Choroid plexus epithelial cell (primary cell): ENCODE measurements around the gene CDH7.

ENCODE experiments used
- DNase-seq: peaks from one replicate; pipeline ENCODE4 v3.0.0-alpha.2; 2010; ENCODE audit warnings: low read depth
- H3K4me3 ChIP-seq: 2 replicates; pipeline ENCODE4 v1.5.1; 2011; ENCODE audit warnings: low read depth, mild to moderate bottlenecking, control low read depth, low read length, moderate library complexity
- CTCF ChIP-seq: conservative IDR thresholded peaks from 2 replicates; pipeline ENCODE4 v1.5.1; 2011; ENCODE audit warnings: low read depth, mild to moderate bottlenecking, control low read depth, inconsistent platforms, low read length, moderate library complexity

CDH7 gene

GRCh38 chr18:65822826-65823225 lies 72.0 kb downstream of the CDH7 start:
- DNase-seq: no peak
- no peak overlapping the region for H3K4me3 ChIP-seq
- no peak for TF ChIP-seq CTCF

DNA sequence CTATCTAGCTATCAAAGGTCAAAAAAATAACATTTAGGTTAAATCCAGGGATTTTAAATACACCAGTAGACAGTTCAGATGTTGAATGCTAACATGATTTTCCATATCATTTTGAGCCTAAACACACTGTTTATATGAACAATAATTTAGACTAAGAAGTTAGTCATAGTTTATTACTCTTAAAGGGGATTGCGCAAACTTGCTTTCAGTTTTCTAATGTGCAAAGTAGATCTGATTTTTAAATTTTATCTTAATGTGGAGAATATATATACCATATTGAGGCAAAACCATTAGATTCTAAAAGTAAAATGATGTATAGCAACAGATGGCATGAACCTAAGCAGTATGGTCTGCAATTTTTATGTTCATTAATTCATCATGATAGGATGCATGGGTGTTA lies 76.6 kb downstream of the CDH7 start:
- TF ChIP-seq CTCF: no peak
- DNase-seq: no peak
- H3K4me3 ChIP-seq: no peak overlapping the region

- no peak for DNase-seq
- H3K4me3 ChIP-seq: no peak overlapping the region
- TF ChIP-seq CTCF: no peak
Measured at GRCh38 chr18:65835881-65836280, 85.1 kb downstream of the CDH7 start.

GRCh38 chr18:65846107-65846506 lies 95.3 kb downstream of the CDH7 start:
- no peak overlapping the region for H3K4me3 ChIP-seq
- DNase-seq: no peak
- TF ChIP-seq CTCF: no peak

- no peak overlapping the region for H3K4me3 ChIP-seq
- TF ChIP-seq CTCF: no peak
- no peak for DNase-seq
Measured at GRCh38 chr18:65852273-65852672, 101.5 kb downstream of the CDH7 start.

GRCh38 chr18:65859075-65859474 lies 108.3 kb downstream of the CDH7 start:
- DNase-seq: no peak
- no peak overlapping the region for H3K4me3 ChIP-seq
- TF ChIP-seq CTCF: no peak

- DNase-seq: no peak
- no peak for TF ChIP-seq CTCF
- no peak overlapping the region for H3K4me3 ChIP-seq
Measured at GRCh38 chr18:65869527-65869926, 118.7 kb downstream of the CDH7 start.
